ENCODE measurements around the gene PITPNC1. TPM values are rescaled to one million over a fixed set of nuclear protein-coding genes. Genes with fewer than 3 reads are reported as not detected.
"Not testable (repeated sequence)": the region's sequence is repeated elsewhere in the genome, so short reads cannot be mapped to it uniquely, and the experiment has no call there.

PITPNC1 gene
- total RNA-seq, 1 donor from 2014 or later = 23.7 TPM

- Histone ChIP-seq H3K27me3 (ENCODE audit: low read depth) (no peaks in the 10 kb centered on the region), H3K4me3 (no peak overlapping the region), H3K4me1 (peaks cover 22% of the 10 kb centered on the region), H3K27ac (no peak overlapping the region), H3K36me3 (no peaks in the 10 kb centered on the region), H3K9me3 (no peaks in the 10 kb centered on the region)
- ATAC-seq = no peak
- intact Hi-C loops (cut with DNase I) = no loop called here
- TF ChIP-seq, protein P1, sequence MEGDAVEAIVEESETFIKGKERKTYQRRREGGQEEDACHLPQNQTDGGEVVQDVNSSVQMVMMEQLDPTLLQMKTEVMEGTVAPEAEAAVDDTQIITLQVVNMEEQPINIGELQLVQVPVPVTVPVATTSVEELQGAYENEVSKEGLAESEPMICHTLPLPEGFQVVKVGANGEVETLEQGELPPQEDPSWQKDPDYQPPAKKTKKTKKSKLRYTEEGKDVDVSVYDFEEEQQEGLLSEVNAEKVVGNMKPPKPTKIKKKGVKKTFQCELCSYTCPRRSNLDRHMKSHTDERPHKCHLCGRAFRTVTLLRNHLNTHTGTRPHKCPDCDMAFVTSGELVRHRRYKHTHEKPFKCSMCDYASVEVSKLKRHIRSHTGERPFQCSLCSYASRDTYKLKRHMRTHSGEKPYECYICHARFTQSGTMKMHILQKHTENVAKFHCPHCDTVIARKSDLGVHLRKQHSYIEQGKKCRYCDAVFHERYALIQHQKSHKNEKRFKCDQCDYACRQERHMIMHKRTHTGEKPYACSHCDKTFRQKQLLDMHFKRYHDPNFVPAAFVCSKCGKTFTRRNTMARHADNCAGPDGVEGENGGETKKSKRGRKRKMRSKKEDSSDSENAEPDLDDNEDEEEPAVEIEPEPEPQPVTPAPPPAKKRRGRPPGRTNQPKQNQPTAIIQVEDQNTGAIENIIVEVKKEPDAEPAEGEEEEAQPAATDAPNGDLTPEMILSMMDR (IDR thresholded peaks at IDR 0.05) = no peak
- no peak for DNase-seq
Observed at GRCh38 chr17:67400193-67400592, 23.1 kb downstream of the PITPNC1 start.

DNA sequence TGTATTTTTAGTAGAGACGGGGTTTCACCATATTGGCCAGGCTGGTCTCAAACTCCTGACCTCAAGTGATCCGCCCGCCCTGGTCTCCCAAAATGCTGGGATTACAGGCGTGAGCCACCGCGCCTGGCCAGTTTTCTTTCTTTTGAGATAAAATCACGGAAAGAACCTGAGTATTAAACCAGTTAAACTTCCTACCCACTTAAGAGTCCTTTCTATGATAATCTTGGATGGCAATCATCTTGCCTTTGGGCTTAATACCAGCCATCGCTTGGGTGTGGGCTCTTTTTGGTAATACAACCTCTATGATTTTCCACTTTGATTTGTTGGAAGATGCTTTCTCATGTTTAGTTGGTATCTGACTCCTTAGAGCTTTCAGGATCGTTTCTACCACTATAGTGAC is 24.0 kb downstream of the PITPNC1 start:
- DNase-seq = no peak
- H3K9me3 ChIP-seq = no peaks in the 10 kb centered on the region
- intact Hi-C loops (cut with DNase I) = no loop called here
- H3K4me3 ChIP-seq = no peak overlapping the region
- H3K27me3 ChIP-seq (ENCODE audit: low read depth) = no peaks in the 10 kb centered on the region
- no peak overlapping the region for H3K27ac ChIP-seq
- no peak for ATAC-seq
- TF ChIP-seq, protein P1 (IDR thresholded peaks at IDR 0.05) = no peak
- no peaks in the 10 kb centered on the region for H3K36me3 ChIP-seq
- peaks cover 22% of the 10 kb centered on the region for H3K4me1 ChIP-seq

DNA sequence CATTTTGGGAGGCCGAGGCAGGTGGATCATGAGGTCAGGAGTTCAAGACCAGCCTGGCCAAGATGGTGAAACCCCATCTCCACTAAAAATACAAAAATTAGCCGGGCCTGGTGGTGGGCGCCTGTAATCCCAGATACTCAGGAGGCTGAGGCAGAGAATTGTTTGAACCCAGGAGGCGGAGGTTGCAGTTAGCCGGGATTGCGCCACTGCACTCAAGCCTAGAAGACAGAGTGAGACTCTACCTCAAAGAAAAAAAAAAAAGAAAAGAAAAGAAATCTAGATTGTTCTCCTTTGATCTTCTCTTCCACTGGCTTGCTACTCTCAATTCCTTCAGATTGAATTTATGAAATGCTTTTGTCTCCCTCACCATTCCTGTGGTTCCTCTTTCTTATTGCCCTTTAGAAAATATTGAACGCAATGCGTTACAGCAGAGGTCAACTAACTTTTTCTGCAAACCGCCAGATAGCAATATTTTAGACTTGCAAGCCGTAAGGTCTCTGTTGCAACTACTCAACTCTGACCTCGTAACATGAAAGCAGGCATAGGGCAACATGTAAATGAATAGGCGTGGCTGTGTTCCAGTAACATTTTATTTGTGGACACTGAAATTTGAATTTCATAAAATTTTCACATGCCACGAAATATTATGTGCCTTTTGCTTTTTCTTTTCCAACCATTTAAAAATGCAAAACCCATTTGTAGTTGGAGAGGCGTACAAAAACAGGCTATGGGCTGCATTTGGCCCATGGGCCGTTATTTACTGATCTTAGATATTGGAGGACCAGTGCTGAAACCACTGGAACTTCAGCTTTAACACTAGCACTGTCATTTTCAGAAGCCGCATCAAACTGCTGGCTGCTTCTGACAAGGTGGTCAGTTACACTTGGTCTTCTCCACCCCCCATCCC is 24.8 kb downstream of the PITPNC1 start:
- no peak for DNase-seq
- H3K27ac ChIP-seq = no peak overlapping the region
- no peaks in the 10 kb centered on the region for H3K36me3 ChIP-seq
- TF ChIP-seq, protein P1 (IDR thresholded peaks at IDR 0.05) = no peak
- intact Hi-C loops (cut with DNase I) = no loop called here
- peaks cover 22% of the 10 kb centered on the region for H3K4me1 ChIP-seq
- H3K27me3 ChIP-seq (ENCODE audit: low read depth) = no peaks in the 10 kb centered on the region
- H3K4me3 ChIP-seq = no peak overlapping the region
- H3K9me3 ChIP-seq = no peaks in the 10 kb centered on the region
- peak; percentile 47 to 63 for ATAC-seq

GRCh38 chr17:67403065-67403464 is 26.0 kb downstream of the PITPNC1 start:
- H3K4me1 ChIP-seq = peaks cover 22% of the 10 kb centered on the region
- ATAC-seq = no peak
- no peak overlapping the region for H3K27ac ChIP-seq
- intact Hi-C loops (cut with DNase I) = no loop called here
- no peaks in the 10 kb centered on the region for H3K9me3 ChIP-seq
- TF ChIP-seq, protein P1 (IDR thresholded peaks at IDR 0.05) = no peak
- no peaks in the 10 kb centered on the region for H3K36me3 ChIP-seq
- no peaks in the 10 kb centered on the region for H3K27me3 ChIP-seq (ENCODE audit: low read depth)
- no peak for DNase-seq
- no peak overlapping the region for H3K4me3 ChIP-seq

DNA sequence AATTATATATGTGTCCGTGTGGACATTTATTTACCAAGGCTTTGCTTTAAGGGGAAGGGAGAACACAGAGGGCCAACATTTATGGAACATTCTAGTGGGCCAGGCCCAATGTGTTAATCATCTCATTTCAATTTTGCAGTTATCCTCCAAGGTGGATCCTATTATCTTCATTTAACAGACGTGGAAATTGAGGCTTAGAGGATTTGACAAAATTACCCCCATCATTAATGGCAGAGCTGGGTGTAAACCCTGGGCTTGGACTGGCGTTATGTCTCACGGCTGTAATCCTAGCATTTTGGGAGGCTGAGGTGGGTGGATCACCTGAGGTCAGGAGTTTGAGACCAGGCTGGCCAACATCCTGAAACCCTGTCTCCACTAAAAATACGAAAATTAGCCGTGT is 26.4 kb downstream of the PITPNC1 start:
- Histone ChIP-seq H3K36me3 (no peaks in the 10 kb centered on the region), H3K27ac (no peak overlapping the region), H3K9me3 (no peaks in the 10 kb centered on the region), H3K4me1 (peaks cover 22% of the 10 kb centered on the region), H3K27me3 (ENCODE audit: low read depth) (no peaks in the 10 kb centered on the region), H3K4me3 (no peak overlapping the region)
- intact Hi-C loops (cut with DNase I) = no loop called here
- TF ChIP-seq, protein P1 (IDR thresholded peaks at IDR 0.05) = no peak
- DNase-seq = no peak
- ATAC-seq = no peak

GRCh38 chr17:67408455-67408830 is 31.4 kb downstream of the PITPNC1 start:
- ATAC-seq; H3K27me3 ChIP-seq (ENCODE audit: low read depth); H3K27ac ChIP-seq; DNase-seq; H3K36me3 ChIP-seq; H3K4me3 ChIP-seq; intact Hi-C loops (cut with DNase I); H3K9me3 ChIP-seq: not testable (repeated sequence)
- H3K4me1 ChIP-seq = peaks cover 22% of the 10 kb centered on the region
